Measurements from ENCODE around the gene MMGT1.
A peak's percentile ranks its signal among the peaks of the same experiment; 100 is the strongest.

Gene MMGT1

DNA sequence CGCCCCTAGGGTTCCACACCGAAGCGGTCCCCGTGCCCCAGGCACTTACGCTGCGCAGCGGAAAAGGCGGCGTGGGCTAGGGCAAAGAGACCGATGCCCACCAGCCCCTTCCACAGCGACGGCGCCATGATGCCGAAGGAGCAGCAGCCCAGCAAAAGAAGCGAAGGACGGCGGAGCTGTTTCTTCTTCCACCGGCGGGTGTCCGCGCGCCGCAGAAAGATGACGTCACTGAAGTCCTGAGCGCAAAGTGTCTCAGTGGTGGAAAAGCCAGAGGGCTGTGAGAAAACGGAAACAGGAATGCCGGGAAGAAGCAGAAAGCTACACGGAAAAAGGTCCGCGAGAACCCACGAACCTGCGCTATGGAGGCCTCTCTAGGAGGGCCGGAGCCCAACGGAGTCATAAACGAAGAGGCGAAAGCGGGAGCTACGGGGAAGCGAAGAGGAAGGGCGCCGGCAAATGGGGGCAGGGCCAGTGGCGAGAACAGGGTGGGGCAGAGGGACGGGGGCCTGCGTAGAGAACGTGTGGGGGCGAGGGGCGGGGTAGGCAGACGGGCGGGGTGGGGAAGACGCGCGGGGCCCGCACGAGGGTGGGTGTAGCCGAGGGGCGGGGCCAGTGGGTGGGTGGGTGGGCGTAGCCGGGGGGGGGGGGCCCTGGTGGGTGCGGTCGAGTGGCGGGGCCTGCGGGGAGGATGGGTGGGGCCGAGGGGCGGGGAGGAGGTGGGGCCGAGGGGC lies at the start of gene MMGT1:
MMGT1 (minus strand) TSS at position 441 of the 731 bp plus-strand sequence; CDS start at position 128, 313 bp downstream.
- peak; percentile 84 to 85 for DNase-seq

DNA sequence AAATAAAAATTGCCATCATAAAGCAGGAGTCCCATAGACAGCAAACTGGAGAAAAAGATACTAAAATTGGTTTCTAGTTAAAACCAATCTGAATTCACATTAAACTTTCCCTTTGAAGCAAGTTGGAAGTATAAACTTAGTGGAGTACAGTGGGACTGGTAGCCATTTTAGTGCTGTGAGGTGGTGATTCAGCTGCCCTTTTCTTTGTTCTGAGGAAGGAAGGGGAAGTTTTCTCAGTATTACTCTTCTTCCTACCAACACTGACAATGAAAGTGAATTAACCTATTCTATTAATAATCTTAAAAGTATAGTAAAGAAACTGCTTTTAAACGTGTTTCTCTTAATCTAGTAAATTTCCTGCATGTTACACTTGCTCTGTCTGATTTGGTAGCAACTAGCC lies 48.1 kb upstream of the MMGT1 start:
- DNase-seq: no peak

DNA sequence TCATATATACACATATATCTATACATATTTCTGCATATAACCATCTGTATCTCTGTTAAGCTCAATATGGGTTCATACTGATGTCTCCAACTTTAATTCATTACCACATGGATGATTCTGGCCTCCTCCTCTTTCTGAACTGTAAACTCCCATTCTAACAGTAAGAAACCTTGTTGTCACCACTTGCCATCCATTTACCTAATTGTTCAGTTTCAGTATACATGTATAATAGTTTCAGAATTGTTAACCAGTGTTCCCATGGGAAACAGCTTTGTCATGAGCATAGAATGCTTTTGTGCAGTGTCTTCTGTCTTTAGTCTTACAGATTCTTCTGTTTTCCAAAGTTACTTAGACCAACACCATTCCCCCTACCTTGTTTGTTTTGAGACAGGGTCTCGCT lies 47.4 kb upstream of the MMGT1 start:
- DNase-seq: no peak

DNA sequence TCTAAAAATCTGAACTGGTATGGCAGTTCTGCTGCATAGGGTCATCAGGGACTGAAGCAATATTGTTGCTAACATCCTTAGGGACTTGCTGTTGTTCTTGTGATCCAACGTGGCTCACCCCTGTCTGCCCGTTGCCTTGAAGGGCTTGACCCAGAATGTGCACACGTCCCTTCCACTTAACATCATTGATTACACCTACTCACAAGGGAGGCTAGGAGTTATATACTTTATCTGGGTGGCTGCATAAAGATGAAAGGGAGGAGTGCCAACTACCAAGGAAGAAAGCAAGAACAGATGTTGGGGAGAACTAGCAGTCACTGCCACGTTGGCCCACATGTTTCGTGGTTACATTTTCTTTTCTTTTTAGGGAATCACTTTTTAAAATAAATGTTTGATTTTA lies 45.4 kb upstream of the MMGT1 start:
- DNase-seq: no peak

DNA sequence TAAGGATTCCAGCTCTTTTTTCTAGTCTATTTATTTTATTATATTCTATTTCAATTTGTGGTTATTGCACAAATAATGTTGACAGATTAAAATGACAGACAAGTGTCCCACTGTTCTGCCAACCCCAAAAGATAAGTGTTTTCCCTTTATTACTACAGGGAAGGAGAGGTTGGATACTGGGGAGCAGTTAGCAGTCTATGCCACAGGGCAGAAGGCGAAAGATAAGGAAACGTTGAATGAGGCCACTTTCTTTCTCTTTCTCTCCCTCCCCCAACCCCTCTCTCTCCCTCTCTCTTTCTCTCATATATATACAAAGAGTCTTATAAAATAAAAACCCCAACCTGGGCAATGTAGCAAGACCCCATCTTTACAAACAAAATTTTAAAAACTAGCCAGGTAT lies 43.1 kb upstream of the MMGT1 start:
- no peak for DNase-seq

DNA sequence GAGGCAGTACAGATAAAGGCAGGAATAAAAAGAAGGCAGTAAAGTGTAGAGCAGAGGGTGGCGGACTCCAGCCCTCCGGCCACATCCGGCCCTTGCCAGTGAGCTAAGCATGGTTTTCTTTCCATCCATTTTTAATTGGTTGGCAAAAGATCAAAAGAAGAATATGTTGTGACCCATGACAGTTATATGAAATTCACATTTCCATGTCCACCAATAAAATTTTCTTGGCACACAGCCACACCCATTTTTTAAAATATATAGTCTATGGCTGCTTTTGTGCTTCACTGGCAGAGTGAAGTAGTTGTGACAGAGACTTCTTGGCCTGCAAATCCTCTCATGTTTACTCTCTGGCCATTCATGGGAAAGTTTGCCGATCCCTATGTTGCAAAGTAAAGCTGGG lies 41.2 kb upstream of the MMGT1 start:
- DNase-seq: no peak

DNA sequence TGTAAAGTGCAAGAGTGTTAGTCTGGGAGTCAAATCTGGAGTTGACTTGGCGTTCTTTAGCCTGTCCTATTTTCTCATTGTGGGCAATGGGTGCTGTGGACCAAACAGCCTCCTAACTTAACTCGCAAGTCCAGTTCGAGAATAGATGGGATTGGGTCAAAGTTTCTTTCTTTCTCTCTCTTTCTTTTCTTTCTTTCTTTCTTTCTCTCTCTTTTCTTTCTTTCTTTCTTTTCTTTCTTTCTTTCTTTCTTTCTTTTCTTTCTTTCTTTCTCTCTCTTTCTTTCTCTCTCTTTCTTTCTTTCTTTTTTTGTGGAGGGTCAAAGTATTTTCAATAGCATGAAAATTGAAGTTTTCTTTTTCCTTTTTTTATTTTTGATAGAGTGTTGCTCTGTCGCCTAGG lies 14.5 kb upstream of the MMGT1 start:
- DNase-seq: no peak

DNA sequence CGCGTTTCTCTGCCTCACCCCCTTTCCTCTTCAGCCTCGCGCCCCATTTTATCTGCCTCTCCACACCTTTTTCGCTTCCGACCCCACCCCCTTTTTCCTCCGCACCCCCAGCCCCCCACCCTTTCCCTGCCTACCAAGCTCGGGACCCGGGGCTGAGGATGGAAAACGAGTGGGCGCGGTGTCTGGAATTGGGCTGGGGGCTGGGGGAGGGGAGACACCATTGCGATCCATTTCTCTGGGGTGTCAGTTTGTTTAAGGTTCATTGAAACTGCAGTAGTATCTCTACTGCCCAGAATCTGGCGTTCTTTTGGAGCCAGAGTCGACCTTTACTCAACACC lies 12.2 kb upstream of the MMGT1 start:
- DNase-seq: no peak

DNA sequence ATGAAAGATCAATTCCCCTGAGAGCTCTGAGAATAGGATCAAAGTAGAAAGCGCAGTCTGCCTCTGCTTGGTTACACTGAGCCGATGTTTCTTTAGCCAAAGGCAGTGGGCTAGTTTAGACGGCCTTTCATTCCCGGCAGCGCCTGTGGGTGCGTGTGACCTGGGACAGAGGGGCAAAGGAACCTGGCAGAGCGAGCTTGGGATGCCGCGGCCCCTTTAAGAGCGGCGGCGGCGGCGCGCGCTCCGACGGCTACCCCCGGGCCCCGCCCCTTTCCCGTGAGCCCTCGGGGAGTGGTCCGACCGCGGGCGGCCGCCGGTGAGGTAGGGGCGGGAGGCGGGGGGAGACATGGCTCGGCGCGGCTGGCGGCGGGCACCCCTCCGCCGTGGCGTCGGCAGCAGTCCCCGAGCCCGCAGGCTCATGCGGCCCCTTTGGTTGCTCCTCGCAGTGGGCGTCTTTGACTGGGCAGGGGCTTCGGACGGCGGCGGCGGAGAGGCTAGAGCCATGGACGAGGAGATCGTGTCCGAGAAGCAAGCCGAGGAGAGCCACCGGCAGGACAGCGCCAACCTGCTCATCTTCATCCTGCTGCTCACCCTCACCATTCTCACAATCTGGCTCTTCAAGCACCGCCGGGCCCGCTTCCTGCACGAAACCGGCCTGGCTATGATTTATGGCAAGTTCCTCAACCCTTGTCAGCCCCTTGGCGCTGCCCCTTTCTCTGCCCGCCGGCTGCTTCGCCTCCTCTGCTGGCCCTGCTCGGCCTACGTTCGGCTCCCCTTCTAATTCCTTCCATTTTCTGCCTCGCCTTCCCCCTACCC lies 11.6 kb upstream of the MMGT1 start, which contains the start of gene SLC9A6:
SLC9A6 (plus strand) TSS at position 279 of the 816 bp plus-strand sequence; CDS start at position 503, 224 bp downstream.
- peak; percentile 67 to 77 for DNase-seq

DNA sequence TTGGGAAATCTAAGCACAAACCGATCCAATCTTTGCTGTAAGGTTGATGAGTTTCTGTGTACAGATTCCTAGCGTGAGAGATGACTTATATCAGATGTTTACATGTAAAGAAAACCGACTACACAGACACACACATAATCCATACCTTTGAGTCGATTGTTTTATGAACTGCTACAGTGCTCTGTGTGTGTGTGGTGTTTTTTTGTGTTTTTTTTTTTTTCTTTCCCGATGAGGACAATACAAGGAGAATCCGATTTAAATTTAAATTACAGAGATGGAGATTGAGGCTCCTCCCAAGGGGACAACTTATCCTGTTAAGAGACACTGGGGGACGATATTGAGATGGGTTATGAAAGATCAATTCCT lies 11.0 kb upstream of the MMGT1 start:
- DNase-seq: no peak

DNA sequence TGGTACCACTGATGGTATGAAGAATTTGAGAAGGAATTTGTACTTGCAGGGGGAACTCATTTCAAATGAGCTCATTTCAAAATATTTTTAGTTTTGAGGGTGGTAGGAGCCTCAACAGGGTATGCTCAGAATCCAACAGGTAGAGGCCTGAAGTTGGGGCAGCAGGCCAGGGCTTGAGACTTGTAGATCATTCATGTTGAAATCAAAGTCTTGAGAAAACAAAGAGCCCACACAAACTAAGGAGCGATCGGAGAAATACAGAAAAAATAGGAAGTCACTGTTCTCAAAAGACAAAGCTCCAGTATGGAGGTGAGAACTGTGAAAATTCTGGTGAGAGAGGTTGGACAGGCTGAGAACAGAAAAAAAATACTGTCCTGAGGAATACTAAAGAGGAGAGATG lies 10.5 kb upstream of the MMGT1 start:
- no peak for DNase-seq

DNA sequence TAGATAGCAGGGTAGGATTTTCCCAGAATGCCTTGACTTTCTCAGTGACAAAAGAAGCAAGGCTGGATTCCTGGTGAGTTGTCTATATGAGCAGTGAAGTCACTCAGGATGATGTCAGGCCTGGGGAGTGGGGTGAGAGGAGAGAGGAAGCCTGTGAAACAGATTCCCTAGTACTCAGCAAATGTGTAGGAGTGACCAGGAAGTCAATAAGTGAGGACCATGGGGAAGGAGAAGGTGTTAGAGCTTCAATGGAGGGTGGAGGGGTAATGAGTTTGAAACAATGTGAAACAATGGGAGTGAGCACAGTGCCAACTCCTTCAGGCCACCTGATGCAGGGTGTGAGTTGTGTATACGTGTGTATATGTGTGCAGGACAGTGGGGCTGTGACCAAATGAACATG lies 9.1 kb upstream of the MMGT1 start:
- DNase-seq: no peak

DNA sequence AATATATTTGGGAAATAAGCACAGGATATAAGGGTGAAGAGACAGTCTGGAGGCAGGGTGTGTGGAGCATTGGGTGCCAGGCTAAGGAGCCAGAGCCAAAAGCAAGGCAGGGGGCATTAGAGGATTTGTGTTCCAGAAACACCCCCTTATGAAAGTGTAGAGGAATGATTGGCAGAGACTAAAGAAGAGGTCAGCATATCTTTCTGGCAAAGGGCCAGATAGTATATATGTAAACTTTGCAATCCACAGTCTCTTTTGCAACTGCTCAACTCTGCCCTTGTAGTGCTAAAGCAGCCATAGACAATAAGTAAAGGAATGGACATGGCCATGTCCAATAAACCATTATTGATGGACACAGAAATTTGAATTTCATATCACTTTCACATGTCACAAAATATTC lies 7.9 kb upstream of the MMGT1 start:
- DNase-seq: no peak

DNA sequence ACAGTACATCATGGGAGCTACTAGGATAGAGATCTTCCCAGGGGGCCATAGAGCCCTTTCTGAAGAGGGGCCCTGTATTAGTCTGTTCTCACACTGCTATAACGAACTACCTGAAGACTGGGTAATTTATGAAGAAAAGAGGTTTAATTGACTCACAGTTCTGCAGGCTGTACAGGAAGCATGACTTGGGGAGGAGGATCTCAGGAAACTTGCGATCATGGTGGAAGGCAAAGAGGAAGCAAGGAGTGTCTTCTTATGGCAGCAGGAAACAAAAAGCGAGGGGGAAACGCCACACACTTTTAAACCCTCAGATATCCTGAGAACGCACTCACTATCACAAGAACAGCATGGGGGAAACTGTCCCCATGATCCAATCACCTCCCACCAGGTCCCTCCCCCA lies 7.2 kb upstream of the MMGT1 start:
- no peak for DNase-seq

DNA sequence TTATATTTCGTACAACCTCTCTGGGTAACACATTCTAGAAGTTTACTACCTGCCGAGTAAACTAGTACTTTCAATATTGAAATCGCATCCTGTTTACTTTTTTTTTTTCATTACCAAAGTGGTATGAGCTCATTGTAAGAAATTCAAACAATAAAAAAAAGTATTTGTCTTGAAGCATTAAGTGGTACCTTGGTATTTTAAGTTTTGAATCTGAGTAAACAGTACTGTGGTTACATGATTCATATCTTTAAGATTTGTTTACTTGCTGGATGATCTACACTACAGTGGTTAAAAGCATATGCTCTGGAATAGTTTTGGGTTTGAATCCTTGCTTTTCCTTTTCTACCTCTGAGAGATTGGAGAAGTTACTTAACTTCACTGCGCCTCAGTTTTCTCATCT lies 3.8 kb upstream of the MMGT1 start:
- DNase-seq: no peak

DNA sequence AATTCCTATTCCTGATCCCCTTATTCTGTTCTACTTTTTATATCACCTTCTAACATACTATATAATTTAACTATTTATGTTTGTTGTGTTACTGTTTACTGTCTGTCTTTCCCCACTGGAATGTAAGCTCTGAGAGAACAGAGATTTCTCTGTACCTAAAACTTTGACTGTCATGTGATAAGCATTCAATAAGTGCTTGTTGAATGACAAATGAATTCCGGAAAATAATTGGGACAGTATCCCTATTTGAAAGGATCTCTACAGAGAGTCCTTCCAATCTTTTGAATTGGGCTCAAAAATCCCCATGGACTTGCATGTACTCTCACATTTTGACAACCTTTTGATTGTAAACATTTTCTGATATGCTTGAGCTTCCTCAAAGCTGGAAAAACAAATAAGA lies 1.6 kb upstream of the MMGT1 start:
- no peak for DNase-seq

DNA sequence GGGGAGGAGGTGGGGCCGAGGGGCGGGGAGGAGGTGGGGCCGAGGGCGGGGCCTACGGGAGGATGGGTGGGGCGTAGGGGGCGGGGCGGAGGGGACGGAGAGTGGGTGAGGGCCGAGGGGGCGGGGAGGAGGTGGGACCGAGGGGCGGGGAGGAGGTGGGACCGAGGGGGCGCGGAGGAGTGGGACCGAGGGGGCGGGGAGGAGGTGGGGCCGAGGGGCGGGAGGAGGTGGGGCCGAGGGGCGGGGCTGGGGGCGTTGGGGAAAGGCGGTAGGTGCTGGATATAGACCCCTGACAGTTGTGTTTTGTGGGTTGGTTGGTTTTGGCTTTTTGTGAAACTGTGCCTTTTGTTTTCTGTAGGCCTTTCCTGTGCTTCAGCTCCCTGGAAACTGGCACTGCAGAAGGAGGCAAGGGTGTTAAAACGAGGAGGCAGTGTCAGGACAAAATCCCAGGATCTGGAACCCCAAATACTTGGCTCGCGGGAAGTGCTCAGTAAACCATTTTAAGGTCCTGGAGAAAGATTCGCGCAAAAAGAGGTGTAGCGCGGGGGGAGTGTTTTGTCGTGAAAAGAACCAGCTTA lies 580 bp upstream of the MMGT1 start:
- peak in 1 of 2 experiments; percentile 66 for DNase-seq

DNA sequence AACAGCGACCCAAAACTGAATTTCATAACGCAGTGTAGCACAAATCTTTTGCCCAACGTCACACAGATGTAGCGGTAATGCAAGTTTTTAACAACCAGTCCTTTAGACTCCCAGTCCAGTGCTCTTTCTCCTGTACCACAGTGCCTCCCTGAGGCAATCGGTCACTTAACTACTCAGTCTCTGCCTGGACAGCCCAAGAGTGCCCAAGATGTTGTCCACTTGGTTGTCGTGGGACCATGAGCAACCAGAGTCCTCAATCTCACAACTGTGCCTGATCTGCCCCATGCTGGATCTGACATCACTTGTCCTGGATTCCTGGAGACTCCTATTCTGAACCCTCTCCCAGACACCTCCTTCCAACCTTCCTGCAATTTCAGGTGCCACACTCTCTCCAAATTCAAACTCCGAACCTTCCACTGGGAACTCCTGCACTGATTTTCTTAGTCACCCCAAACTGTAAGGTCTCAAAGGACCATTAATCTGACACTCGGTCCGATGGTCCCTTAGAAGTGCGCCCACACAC lies 702 bp downstream of the MMGT1 start:
- no peak for DNase-seq

DNA sequence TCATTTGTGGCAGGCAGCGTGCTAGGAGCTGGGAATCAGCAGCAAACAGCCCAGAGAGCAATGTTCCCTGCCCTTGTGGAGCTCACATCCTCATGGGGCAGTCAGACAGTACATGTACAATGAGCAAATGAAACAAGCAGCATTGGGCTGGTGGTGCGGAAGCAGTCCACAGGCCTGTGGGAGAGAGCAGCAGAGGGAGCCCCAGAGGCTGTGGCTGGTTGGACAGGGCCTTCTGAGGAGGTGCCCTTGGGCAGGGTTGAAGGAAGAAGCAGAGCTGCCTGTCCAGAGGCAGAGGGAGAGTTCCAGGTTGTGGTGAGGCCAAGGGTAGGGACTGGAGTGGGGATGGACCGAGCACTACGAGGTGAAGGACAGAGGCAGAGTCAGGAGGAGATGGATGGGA lies 22.5 kb downstream of the MMGT1 start:
- DNase-seq: no peak

DNA sequence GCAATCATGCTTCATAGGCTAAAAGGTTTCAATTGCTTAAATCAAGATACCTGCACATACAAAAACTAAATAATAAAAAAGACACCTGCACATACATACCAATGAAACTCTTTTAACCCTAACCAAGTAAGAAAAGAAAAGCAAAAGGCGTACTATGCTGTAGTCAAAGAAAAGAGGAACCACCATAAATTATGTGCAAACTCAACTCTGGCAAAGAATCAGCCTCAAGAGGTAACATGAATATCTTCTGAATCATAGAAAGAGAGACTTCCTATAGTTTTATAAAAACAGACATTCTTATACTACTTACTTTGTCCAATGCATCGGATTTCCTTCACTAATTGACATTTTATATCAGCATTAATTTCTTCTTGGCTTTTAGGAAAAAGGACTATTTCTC lies 29.3 kb downstream of the MMGT1 start:
- no peak for DNase-seq

DNA sequence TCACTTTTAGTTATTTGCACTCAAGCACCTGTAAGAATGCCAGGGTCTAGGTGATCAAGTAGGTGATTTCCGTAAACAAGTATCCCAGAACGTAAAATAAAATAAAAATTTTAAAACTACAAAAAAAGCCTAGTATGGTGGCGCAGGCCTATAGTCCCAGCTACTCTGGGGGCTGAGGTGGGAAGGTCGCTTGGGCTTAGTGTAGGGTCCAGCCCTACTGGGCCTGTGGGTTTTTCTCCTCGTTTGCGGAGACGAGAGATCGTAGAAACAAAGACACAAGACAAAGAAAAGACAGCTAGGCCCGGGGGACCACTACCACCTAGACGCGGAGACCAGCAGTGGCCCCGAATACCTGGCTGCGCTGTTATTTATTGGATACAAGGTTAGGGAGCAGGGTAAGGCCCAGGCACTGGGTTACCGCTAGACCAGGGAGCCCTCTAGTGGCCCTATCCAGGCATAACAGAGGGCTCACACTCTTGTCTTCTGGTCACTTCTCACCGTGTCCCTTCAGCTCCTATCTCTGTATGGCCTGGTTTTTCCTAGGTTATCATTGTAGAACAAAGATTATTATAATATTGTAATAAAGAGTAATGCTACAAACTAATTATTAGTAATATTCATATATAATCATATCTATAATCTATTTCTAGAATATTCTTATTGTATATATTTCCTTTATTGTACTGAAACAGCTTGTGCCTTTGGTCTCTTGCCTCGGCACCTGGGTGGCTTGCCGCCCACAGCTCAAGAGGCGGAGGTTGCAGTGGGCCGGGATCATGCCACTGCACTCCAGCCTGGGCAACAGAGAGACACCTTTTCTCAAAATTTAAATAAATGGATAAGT lies 41.9 kb downstream of the MMGT1 start:
- peak; percentile 62 to 70 for DNase-seq

DNA sequence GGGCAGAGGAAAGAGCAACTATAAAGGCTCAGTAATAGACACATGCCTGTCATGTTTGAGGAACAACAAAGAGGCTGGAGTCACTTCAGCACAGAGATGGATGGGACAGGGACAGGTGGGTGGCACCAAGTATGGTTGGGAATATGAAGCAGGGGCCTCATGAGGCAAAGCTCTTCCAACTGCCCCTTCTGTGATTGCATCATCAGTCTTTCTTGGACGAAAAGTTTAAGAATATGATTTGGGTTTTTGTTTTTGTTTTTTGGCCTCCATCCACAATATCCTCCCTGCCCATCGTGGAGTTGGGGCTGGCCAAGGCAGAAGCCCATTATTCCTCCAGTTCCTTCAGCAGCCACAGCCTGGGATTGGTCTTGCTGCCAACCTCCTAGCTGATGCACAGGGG lies 45.9 kb downstream of the MMGT1 start:
- no peak for DNase-seq

DNA sequence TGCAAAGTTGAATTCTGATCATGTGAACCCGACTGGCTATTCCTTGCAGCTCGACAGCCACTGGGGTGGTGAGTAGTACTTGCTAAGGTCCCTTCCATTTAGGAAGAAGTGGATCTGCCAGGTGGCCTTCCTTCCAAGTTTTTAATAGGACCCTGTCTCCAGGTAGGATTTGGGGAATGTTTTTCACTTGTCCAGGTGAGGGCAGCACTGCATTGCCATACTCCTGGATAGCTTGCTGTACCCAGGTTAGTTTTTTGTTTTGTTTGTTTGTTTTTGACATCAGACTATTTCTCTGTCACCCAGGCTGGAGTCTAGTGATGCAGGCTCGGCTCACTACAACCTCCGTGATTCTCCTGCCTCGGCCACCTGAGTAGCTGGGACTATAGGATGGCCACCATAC lies 50.4 kb downstream of the MMGT1 start:
- no peak for DNase-seq
